Mucosa of gallbladder (tissue), 1 donor: ENCODE data around the gene MEN1. TPM values are rescaled to one million over a fixed set of nuclear protein-coding genes. Genes with fewer than 3 reads are reported as not detected.

Experiments
- DNase-seq: peaks from one replicate; pipeline ENCODE4 v3.0.0-alpha.2; 2020; ENCODE audit warnings: low spot score
- total RNA-seq: library from RNA; stranded (reverse); gene quantifications from one replicate; pipeline ENCODE4 v1.2.1, GENCODE V29; 2021
- donor health status: DM: no; HTN: no; CAD: no.

Gene MEN1
- total RNA-seq, result 34.8 TPM

DNA sequence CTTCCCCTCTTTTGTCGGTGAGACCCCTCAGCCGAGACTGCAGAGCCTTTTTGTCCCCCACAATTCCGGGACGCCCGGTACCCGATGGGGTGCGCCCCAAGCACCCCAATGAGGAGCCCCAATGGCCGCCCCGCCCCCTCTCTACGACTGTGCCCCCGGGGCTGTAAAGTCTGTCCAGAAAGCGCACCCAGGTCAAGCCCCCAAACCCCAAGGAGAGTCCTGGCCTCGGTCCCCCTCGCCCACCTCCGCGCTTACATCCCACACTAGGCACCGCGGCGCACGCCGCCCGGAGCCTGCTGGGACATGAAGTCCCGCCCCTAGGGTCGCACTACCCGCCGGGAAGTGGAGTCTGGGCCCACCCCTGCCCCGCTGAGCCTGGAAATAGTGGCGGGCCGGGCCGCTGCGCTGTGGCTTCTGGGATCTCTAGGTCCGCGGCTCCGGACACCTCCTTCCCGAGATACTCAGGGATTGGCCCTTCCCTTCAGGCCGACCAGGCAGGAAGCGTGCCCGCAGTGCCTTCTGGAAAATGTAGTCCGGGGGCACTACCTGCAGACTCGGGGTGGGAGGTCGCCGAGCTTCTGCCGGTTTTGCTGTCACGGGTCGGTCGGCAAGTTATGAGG is at the start of gene MEN1:
Gene MEN1, minus strand, starts transcription at position 281 of the 620 bp plus-strand sequence. CDS start 442 bp downstream, outside the sequence.
- peak; percentile 96 for DNase-seq

DNA sequence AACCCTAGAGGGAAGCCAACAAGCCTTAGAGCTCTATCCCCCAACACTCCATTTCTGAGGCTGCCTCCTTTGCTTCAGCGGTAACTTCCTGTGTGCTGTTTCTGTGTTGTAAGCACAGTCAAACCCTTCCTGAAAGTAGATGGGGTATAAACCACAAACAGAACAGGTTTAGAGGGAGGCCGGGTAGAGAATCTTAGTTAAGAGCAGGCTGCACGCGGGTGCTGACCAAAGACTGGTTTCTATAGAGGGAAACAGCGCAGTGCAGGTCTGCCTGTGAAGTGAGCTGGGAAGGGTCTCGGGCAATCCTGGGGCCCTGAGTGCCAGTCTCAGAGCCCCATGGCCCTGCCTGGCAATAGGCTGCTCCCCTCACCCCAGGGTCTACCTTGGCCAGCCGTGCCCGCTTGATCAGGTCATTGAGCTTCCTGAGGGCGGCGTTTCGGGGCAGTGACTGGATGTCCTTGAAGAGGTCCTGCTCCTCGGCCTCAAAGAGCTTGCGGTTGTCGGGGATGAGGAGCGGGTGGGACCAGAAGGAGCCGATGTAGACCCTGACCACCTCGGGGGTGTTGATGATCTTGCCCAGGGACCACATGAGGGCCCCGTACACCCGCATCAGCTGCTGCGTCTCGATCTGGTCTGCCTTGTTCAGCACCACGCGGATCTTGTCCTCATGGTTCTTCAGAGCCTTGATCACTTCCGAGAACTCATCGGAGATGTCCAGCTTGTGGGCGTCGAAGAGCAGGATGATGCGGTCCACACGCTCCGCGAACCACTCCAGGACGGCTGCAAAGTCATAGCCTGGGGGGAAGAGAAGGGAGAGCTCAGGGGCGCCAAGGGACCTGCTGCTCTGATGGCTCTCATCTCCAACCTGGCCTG is 49.4 kb upstream of the MEN1 start:
- no peak for DNase-seq

DNA sequence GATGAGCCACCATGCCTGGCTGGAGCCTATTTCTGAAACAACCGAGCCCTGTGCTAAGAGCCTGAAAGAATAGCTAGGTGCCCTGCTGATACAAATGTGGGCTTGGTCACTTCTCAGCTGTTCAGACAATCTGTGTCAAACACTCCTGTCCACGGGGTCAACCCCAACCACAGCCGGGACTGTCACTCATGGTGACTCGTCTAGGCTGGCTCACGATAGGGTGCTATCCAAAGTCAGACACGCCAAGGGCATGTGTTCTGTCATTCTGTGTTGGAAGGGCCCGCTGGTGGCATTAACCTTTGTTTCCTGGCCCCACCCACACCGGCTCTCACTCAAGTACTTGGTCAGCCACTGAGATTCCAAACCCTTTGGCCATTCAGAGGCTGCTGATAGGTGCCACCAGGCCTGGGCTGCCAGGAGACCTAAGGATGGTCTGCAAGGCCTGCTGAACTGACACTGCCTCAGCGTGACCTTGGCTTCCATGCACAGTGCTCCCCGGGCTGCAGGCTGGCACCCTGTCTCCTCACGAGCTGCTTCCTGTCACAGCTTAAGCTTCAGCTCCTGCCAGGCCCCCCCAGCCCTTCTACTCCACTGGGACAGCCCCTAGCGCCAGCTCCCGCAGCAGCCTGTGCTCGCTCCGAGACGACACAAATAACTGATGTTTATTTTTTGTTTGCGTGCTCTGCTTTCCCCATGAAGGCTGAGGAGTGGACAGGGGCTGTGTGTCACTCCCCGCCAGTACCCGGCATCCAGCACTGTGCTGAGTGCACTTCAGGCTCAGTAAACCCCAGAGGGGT is 48.3 kb upstream of the MEN1 start:
- DNase-seq, result no peak

- DNase-seq, result no peak
These were observed 47.1 kb upstream of the MEN1 start for GRCh38 chr11:64857485-64857884.

- no peak for DNase-seq
These were observed 46.3 kb upstream of the MEN1 start for GRCh38 chr11:64856382-64857227.

GRCh38 chr11:64855596-64856304 is 45.4 kb upstream of the MEN1 start:
- DNase-seq, result no peak

- peak; percentile 86 for DNase-seq
These were observed 44.5 kb upstream of the MEN1 start for GRCh38 chr11:64854534-64855502.

GRCh38 chr11:64854157-64854533 is 43.8 kb upstream of the MEN1 start:
- DNase-seq, result no peak

GRCh38 chr11:64853709-64854108 is 43.4 kb upstream of the MEN1 start:
- no peak for DNase-seq

GRCh38 chr11:64852804-64853509 is 42.6 kb upstream of the MEN1 start:
- no peak for DNase-seq

DNA sequence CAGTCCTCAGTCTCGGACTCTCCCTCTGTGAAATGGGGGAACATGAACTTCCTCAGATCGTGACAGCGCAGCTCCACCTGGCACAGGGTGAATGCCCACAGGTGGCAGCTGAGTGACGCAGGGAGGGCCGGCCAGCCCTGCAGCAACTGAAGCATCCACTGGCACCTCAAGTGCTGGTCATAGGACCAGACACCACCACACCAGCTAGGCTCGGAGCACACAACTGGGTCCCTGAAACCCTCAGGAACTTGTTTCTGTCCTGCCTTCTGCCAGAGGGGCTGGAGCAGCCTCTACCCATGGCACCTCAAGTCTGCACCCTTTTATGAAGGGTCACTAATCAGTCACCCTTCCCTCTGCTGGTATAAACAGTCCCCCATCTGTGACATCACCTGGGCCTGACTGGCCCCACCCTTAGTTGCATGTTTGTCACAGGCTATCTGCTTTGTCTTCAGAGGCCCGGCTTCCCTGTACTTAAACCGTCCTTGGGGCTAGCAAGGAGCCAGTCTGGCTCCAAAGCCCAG is 41.5 kb upstream of the MEN1 start:
- no peak for DNase-seq

GRCh38 chr11:64850979-64851567 is 40.7 kb upstream of the MEN1 start:
- DNase-seq, result no peak

- no peak for DNase-seq
These were observed 39.4 kb upstream of the MEN1 start for GRCh38 chr11:64849598-64850356.

DNA sequence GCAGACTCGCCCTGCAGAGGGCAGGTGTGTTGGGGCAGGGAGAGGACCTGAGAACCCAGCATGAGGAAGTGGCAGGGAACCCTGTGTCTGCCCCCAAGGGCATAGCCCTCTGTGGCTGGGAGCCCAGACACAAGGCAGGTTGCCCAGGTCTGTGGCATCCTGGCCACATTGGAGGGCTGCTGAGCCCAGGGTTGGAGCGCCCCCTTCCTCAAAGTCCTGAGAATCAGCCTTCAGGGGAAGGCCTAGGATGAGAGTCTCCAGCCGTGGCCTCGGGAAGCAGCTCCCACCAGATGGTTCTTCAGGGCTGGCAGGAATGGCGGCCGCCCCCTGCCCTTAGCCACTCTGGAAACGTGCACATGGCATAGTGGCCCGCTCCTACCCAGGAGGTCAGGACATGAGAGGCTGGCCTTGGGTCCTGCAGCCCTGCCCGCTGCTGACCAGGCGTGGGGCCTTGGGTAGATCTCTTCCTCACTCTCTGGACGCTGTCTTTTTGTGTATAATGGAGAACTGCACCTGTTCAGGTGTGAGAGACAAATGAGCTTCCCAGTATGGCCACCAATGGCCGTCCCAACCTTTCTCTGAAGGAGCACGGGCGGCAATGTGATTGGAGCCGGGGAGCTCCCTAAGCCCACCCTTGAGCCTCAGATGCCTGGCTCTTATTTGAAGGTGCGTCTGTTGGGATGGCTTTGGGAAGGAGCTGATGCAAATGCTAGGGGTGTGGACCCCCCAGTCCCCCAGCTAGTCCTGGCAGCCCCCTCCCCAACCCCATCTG is 38.7 kb upstream of the MEN1 start:
- peak; percentile 87 for DNase-seq

GRCh38 chr11:64848214-64848825 is 38.0 kb upstream of the MEN1 start:
- DNase-seq, result no peak

DNA sequence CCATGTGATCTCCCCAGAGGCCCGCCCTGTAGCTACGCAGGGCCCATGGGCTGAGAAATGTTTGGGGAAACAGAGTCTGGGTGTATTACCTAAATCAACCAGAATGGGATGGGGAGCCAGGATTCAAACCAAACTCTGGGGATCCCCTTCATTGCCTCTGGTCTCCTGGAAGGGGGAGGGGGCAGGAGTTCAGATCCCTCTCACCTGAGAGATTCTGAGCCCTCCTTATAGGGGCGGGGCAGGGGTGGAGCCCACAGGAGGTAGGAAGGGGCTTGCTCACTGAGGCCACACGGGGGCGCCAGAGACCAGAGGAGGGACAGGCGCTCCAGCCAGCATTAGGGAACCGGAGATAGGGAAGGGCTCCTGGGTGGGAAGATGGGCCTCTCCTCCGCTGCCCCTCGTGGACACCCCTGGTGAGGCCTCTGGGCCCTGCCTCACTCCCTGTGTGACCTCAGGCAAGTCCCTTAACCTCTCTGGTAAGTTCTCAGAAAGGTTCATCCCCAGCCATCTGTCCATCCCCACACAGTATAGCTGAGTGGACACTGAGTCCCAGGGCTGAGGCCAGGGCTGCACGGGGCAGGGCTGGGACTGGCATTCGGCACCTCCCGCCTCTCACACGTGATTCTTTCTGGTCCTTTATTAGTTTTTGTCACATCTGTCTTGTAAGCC is 36.8 kb upstream of the MEN1 start:
- DNase-seq, result peak; percentile 88
